HEK293 (cell line): ENCODE results near the gene KRAS.
"Not testable (repeated sequence)": the region's sequence is repeated elsewhere in the genome, so short reads cannot be mapped to it uniquely, and the experiment has no call there.

Experiments used
- CTCF ChIA-PET: fragments of 350-600 bp; formaldehyde crosslinking; extraction: SDS; loops from one replicate; lab custom pipeline; 2021; ENCODE audit warnings: antibody characterized with exemption; lab: Yijun Ruan, JAX
- POLR2A ChIA-PET: fragments of 300-600 bp; formaldehyde crosslinking; extraction: SDS; loops from one replicate; lab custom pipeline; 2020; ENCODE audit warnings: antibody characterized with exemption, inconsistent platforms; lab: Yijun Ruan, JAX
- H3K27ac ChIP-seq: fragments of 200-500 bp; sonication (Bioruptor generic); 2 replicates; pipeline ENCODE4 v1.5.1; 2014; ENCODE audit warnings: low read depth, low read length, control low read depth, inconsistent platforms; ENCODE audit errors: extremely low read depth
- H3K36me3 ChIP-seq, 2 experiments: fragments of 200-500 bp in 1 of 2; sonication (Bioruptor generic) in 1 of 2; 1 replicate in 1 of 2; 2 replicates in 1 of 2; pipeline ENCODE4 v1.5.1; 2014 to 2017; ENCODE audit warnings: inconsistent platforms in 2 of 2, low read length in 2 of 2; ENCODE audit not compliant: control insufficient read depth in 2 of 2, insufficient read depth in 1 of 2
- H3K4me1 ChIP-seq: fragments of 200-500 bp; sonication (Bioruptor generic); 2 replicates; pipeline ENCODE4 v1.5.1; 2014; ENCODE audit warnings: mild to moderate bottlenecking, low read length, inconsistent platforms; ENCODE audit not compliant: control insufficient read depth, insufficient read depth
- H3K4me3 ChIP-seq: 2 replicates; pipeline ENCODE4 v1.5.1; 2011; ENCODE audit warnings: low read depth, mild to moderate bottlenecking, control low read depth, low read length, moderate library complexity
- H3K9me3 ChIP-seq: fragments of 200-500 bp; sonication (Bioruptor generic); 2 replicates; pipeline ENCODE4 v1.5.1; 2014; ENCODE audit warnings: low read depth, low read length, inconsistent platforms; ENCODE audit not compliant: control insufficient read depth, insufficient read depth
- AEBP2 ChIP-seq: fragments of 450-650 bp; formaldehyde crosslinking; IDR thresholded peaks from 2 replicates; pipeline ENCODE4 v1.5.1; 2016; ENCODE audit warnings: missing biosample characterization, missing genetic modification characterization, borderline replicate concordance
- ATF2 ChIP-seq: fragments of 450-650 bp; formaldehyde crosslinking; IDR thresholded peaks from 2 replicates; pipeline ENCODE4 v1.5.1; 2016; ENCODE audit warnings: missing biosample characterization, missing genetic modification characterization, low read depth
- ELK4 ChIP-seq: IDR thresholded peaks from 2 replicates; pipeline ENCODE4 v1.6.1; 2011; ENCODE audit warnings: mild to moderate bottlenecking, low read depth, low read length, borderline replicate concordance
- KLF8 ChIP-seq: fragments of 450-650 bp; formaldehyde crosslinking; IDR thresholded peaks from 2 replicates; pipeline ENCODE4 v1.5.1; 2016; ENCODE audit warnings: missing biosample characterization, missing genetic modification characterization
- MEIS1 ChIP-seq: sonication (generic); formaldehyde crosslinking; IDR thresholded peaks from 2 replicates; pipeline ENCODE4 v1.8.1; 2022; ENCODE audit warnings: missing genetic modification reagents, mild to moderate bottlenecking, borderline replicate concordance
- PRDM1 ChIP-seq: fragments of 450-650 bp; formaldehyde crosslinking; IDR thresholded peaks from 2 replicates; pipeline ENCODE4; 2016; ENCODE audit warnings: missing biosample characterization, missing genetic modification characterization
- WT1 ChIP-seq: fragments of 450-650 bp; formaldehyde crosslinking; IDR thresholded peaks from 2 replicates; pipeline ENCODE4 v1.5.1; 2016; ENCODE audit warnings: missing biosample characterization, missing genetic modification characterization
- YY2 ChIP-seq: fragments of 450-650 bp; formaldehyde crosslinking; IDR thresholded peaks from 2 replicates; pipeline ENCODE4 v1.5.1; 2016; ENCODE audit warnings: missing biosample characterization, missing genetic modification characterization
- ZBTB26 ChIP-seq: fragments of 450-650 bp; formaldehyde crosslinking; optimal IDR thresholded peaks from 2 replicates; pipeline ENCODE3; 2016; ENCODE audit warnings: missing biosample characterization, mild to moderate bottlenecking, missing genetic modification characterization
- ZBTB48 ChIP-seq: fragments of 450-650 bp; formaldehyde crosslinking; IDR thresholded peaks from 2 replicates; pipeline ENCODE4 v1.5.1; 2016; ENCODE audit warnings: missing biosample characterization, missing genetic modification characterization
- ZBTB7A ChIP-seq: fragments of 450-650 bp; formaldehyde crosslinking; IDR thresholded peaks from 2 replicates; pipeline ENCODE4 v1.5.1; 2016; ENCODE audit warnings: low read depth, missing biosample characterization, missing genetic modification characterization
- ZFHX2 ChIP-seq: fragments of 450-650 bp; formaldehyde crosslinking; conservative IDR thresholded peaks from 2 replicates; pipeline ENCODE4 v1.5.1; 2016; ENCODE audit warnings: missing biosample characterization, missing genetic modification characterization
- ZNF221 ChIP-seq: fragments of 450-650 bp; formaldehyde crosslinking; IDR thresholded peaks from 2 replicates; pipeline ENCODE4 v1.5.1; 2017; ENCODE audit warnings: missing biosample characterization, missing genetic modification characterization, borderline replicate concordance
- ZNF266 ChIP-seq: fragments of 450-650 bp; formaldehyde crosslinking; IDR thresholded peaks from 2 replicates; pipeline ENCODE4 v1.5.1; 2016; ENCODE audit warnings: missing biosample characterization, missing genetic modification characterization, low read depth
- ZNF341 ChIP-seq: fragments of 450-650 bp; formaldehyde crosslinking; IDR thresholded peaks from 2 replicates; pipeline ENCODE4; 2016; ENCODE audit warnings: low read depth, missing biosample characterization, missing genetic modification characterization
- ZNF350 ChIP-seq: fragments of 450-650 bp; formaldehyde crosslinking; IDR thresholded peaks from 2 replicates; pipeline ENCODE4 v1.5.0; 2017; ENCODE audit warnings: missing biosample characterization, mild to moderate bottlenecking, missing genetic modification characterization
- ZNF362 ChIP-seq: fragments of 450-650 bp; formaldehyde crosslinking; IDR thresholded peaks from 2 replicates; pipeline ENCODE4 v1.5.1; 2016; ENCODE audit warnings: missing biosample characterization, missing genetic modification characterization
- ZNF488 ChIP-seq: fragments of 450-650 bp; formaldehyde crosslinking; IDR thresholded peaks from 2 replicates; pipeline ENCODE4 v1.5.1; 2016; ENCODE audit warnings: missing biosample characterization, missing genetic modification characterization
- ZNF514 ChIP-seq: fragments of 450-650 bp; formaldehyde crosslinking; IDR thresholded peaks from 2 replicates; pipeline ENCODE4 v1.5.1; 2016; ENCODE audit warnings: missing biosample characterization, missing genetic modification characterization
- ZNF529 ChIP-seq: fragments of 450-650 bp; formaldehyde crosslinking; IDR thresholded peaks from 2 replicates; pipeline ENCODE4 v1.5.1; 2017; ENCODE audit warnings: missing genetic modification characterization, missing biosample characterization; ENCODE audit not compliant: insufficient replicate concordance
- ZNF747 ChIP-seq: fragments of 450-650 bp; formaldehyde crosslinking; IDR thresholded peaks from 2 replicates; pipeline ENCODE4 v1.5.1; 2016; ENCODE audit warnings: missing biosample characterization, missing genetic modification characterization
- ZNF776 ChIP-seq: fragments of 450-650 bp; formaldehyde crosslinking; IDR thresholded peaks from 2 replicates; pipeline ENCODE4 v1.5.0; 2017; ENCODE audit warnings: missing biosample characterization, missing genetic modification characterization, borderline replicate concordance
- ZNF777 ChIP-seq: fragments of 450-650 bp; formaldehyde crosslinking; IDR thresholded peaks from 2 replicates; pipeline ENCODE4 v1.5.1; 2017; ENCODE audit warnings: missing biosample characterization, missing genetic modification characterization, borderline replicate concordance

KRAS gene

GRCh38 chr12:25293653-25294052, 42.9 kb upstream of the KRAS start:
- H3K4me3 ChIP-seq: no peak overlapping the region
- H3K27ac ChIP-seq: no peak overlapping the region
- CTCF ChIA-PET: interaction anchor here (0.6 kb wide), 1 partner anchor 100 kb away, joined by 4 read pairs; no protein-coding TSS in a partner anchor
- POLR2A ChIA-PET: no interaction called here
- no peaks in the 10 kb centered on the region for H3K9me3 ChIP-seq
- H3K36me3 ChIP-seq: no peaks in the 10 kb centered on the region
- H3K4me1 ChIP-seq: no peaks in the 10 kb centered on the region
- TF ChIP-seq ZNF777 (tag by site-specific recombination) (no peak), PRDM1 (no peak), ELK4 (no peak), ZNF747 (tag by site-specific recombination) (no peak), ZBTB48 (no peak), ZFHX2 (tag by site-specific recombination) (no peak), ZNF514 (tag by site-specific recombination) (no peak), ZBTB26 (tag by site-specific recombination) (no peak), YY2 (tag by site-specific recombination) (no peak), WT1 (tag by site-specific recombination) (no peak), ZBTB7A (tag by site-specific recombination) (no peak), ZNF529 (no peak), KLF8 (no peak)

GRCh38 chr12:25292810-25293221, 42.1 kb upstream of the KRAS start:
- H3K36me3 ChIP-seq, POLR2A ChIA-PET, H3K27ac ChIP-seq, H3K4me3 ChIP-seq, H3K9me3 ChIP-seq, H3K4me1 ChIP-seq: not testable (repeated sequence)
- CTCF ChIA-PET: interaction anchor here (0.6 kb wide), 1 partner anchor 101 kb away, joined by 4 read pairs; no protein-coding TSS in a partner anchor

- H3K4me1 ChIP-seq: no peaks in the 10 kb centered on the region
- ChIA-PET CTCF (no interaction called here), POLR2A (no interaction called here)
- no peaks in the 10 kb centered on the region for H3K9me3 ChIP-seq
- no peak overlapping the region for H3K4me3 ChIP-seq
- H3K36me3 ChIP-seq: no peaks in the 10 kb centered on the region
- H3K27ac ChIP-seq: no peak overlapping the region
- TF ChIP-seq ZNF362 (no peak), MEIS1 (CRISPR knock-in tag) (no peak), ZNF341 (no peak)
These were observed 36.9 kb upstream of the KRAS start for GRCh38 chr12:25287610-25288009.

- Histone ChIP-seq H3K4me1 (no peaks in the 10 kb centered on the region), H3K36me3 (no peaks in the 10 kb centered on the region), H3K9me3 (no peaks in the 10 kb centered on the region), H3K4me3 (no peak overlapping the region), H3K27ac (no peak overlapping the region)
- ChIA-PET POLR2A (no interaction called here), CTCF (no interaction called here)
- no peak for TF ChIP-seq ZNF221 (tag by site-specific recombination)
- TF ChIP-seq ZNF488 (tag by site-specific recombination): no peak
- TF ChIP-seq ZNF266: no peak
- TF ChIP-seq ZNF776 (tag by site-specific recombination): no peak
- TF ChIP-seq ATF2 (tag by site-specific recombination): no peak
- no peak for TF ChIP-seq ZNF350 (tag by site-specific recombination)
- no peak for TF ChIP-seq AEBP2 (tag by site-specific recombination)
These were observed 36.1 kb upstream of the KRAS start for GRCh38 chr12:25286837-25287236.
